ENCODE results near the gene DYNLT4. TPM values are rescaled to one million over a fixed set of nuclear protein-coding genes. Genes with fewer than 3 reads are reported as not detected.

DYNLT4 gene
- total and polyA plus RNA-seq, 2 of the 13 experiments (the other 11 are each of a cell fraction or from before 2014, with no cell fraction given): 0.77 TPM; not detected in 1

- TF ChIP-seq YEATS4 (CRISPR knock-in tag; IDR thresholded peaks at IDR 0.05; ENCODE audit: borderline replicate concordance) (peak; percentile 77), SIN3B (IDR thresholded peaks at IDR 0.05; ENCODE audit: low read length) (no peak), MAFK (conservative IDR thresholded peaks at IDR 0.05 in 1 of 2, IDR thresholded peaks at IDR 0.05 in 1 of 2; ENCODE audit: low read length in 2 of 2) (no peak), ZNF883 (CRISPR knock-in tag; IDR thresholded peaks at IDR 0.05; ENCODE audit: not compliant biosample characterization) (no peak), GTF3A (CRISPR knock-in tag; conservative IDR thresholded peaks at IDR 0.05) (0 out of 2 replicates have a peak, but pooled peaks have one; percentile 28), ARID4A (CRISPR knock-in tag; IDR thresholded peaks at IDR 0.05; ENCODE audit: borderline replicate concordance) (peak; percentile 46; the same call in 1 of the 2 replicates), POGK (CRISPR knock-in tag; conservative IDR thresholded peaks at IDR 0.05) (no peak), TFDP2 (CRISPR knock-in tag; IDR thresholded peaks at IDR 0.05) (peak; percentile 28; the same call in 1 of the 2 replicates), KDM6A (CRISPR knock-in tag; IDR thresholded peaks at IDR 0.05; ENCODE audit: low read depth) (peak; percentile 47), SAFB2 (CRISPR knock-in tag; IDR thresholded peaks at IDR 0.05; ENCODE audit: borderline replicate concordance, low read depth) (0 out of 2 replicates have a peak, but pooled peaks have one; percentile 82), AKAP8 (CRISPR knock-in tag; IDR thresholded peaks at IDR 0.05) (no peak), ZNF253 (CRISPR knock-in tag; IDR thresholded peaks at IDR 0.05; ENCODE audit: borderline replicate concordance) (no peak), THAP8 (CRISPR knock-in tag; IDR thresholded peaks at IDR 0.05; ENCODE audit: borderline replicate concordance) (no peak), MLX (CRISPR knock-in tag; IDR thresholded peaks at IDR 0.05) (0 out of 2 replicates have a peak, but pooled peaks have one; percentile 42), PHF21A (CRISPR knock-in tag; IDR thresholded peaks at IDR 0.05) (peak; percentile 58; the same call in 1 of the 2 replicates), TFDP1 (CRISPR knock-in tag; IDR thresholded peaks at IDR 0.05; ENCODE audit: borderline replicate concordance) (peak; percentile 84; the same call in 1 of the 2 replicates), ZNF740 (CRISPR knock-in tag; IDR thresholded peaks at IDR 0.05) (peak; percentile 83)
These were observed 19.4 kb upstream of the DYNLT4 start (continued) for GRCh38 chr1:44826375-44827196.
